ENCODE data around the gene RPS3. TPM values are rescaled to one million over a fixed set of nuclear protein-coding genes. Genes with fewer than 3 reads are reported as not detected.

The RPS3 gene
- total and polyA plus RNA-seq, 4 donors, result 1,036 to 2,813 (median 2,148) TPM

- no peak for ATAC-seq (ENCODE audit: insufficient read depth, low FRiP score)
- peaks cover 0 to 11% (median 6%) of the 10 kb centered on the region in 5 donors for H3K4me1 ChIP-seq (ENCODE audit: control insufficient read depth in 5 of 5, insufficient read depth in 5 of 5, low read length in 5 of 5)
These were observed 34.1 kb downstream of the RPS3 start for GRCh38 chr11:75433443-75433842.

GRCh38 chr11:75434051-75434450 lies 34.7 kb downstream of the RPS3 start:
- no peak for ATAC-seq (ENCODE audit: insufficient read depth, low FRiP score)
- H3K36me3 ChIP-seq (ENCODE audit: control insufficient read depth in 4 of 4, insufficient read depth in 4 of 4, low read length in 4 of 4), result no peaks in the 10 kb centered on the region
- H3K4me3 ChIP-seq, result no peak overlapping the region
- H3K9me3 ChIP-seq (ENCODE audit: control insufficient read depth in 4 of 4, insufficient read depth in 3 of 4, low read length in 3 of 4), result peaks cover 0 to 6% (median 2%) of the 10 kb centered on the region in 4 donors
- no peak for DNase-seq
- TF ChIP-seq CTCF (IDR thresholded peaks at IDR 0.05; ENCODE audit: control extremely low read depth, extremely low read depth), result no peak
- H3K27ac ChIP-seq (ENCODE audit: low read depth in 1 of 2, low read length in 1 of 2), result no peak overlapping the region
- H3K9ac ChIP-seq (ENCODE audit: insufficient read depth in 1 of 2, low read length in 2 of 2), result no peak overlapping the region
- WGBS, 2 donors, result 93 to 95% methylated on average over 4 of the region's 4 CpGs
- H3K4me1 ChIP-seq (ENCODE audit: control insufficient read depth in 5 of 5, insufficient read depth in 5 of 5, low read length in 5 of 5), result peaks cover 0 to 11% (median 6%) of the 10 kb centered on the region in 5 donors
- peaks cover 0 to 33% (median 31%) of the 10 kb centered on the region in 3 donors for H3K27me3 ChIP-seq (ENCODE audit: control insufficient read depth in 3 of 3, insufficient read depth in 3 of 3, low read length in 2 of 3)

More at GRCh38 chr11:75433443-75433842, 34.1 kb downstream of the RPS3 start:
- Histone ChIP-seq H3K9ac (ENCODE audit: insufficient read depth in 1 of 2, low read length in 2 of 2) (no peak overlapping the region), H3K9me3 (ENCODE audit: control insufficient read depth in 4 of 4, insufficient read depth in 3 of 4, low read length in 3 of 4) (peaks cover 0 to 6% (median 2%) of the 10 kb centered on the region in 4 donors), H3K27me3 (ENCODE audit: control insufficient read depth in 3 of 3, insufficient read depth in 3 of 3, low read length in 2 of 3) (peaks cover 0 to 39% (median 36%) of the 10 kb centered on the region in 3 donors), H3K4me3 (no peak overlapping the region), H3K27ac (ENCODE audit: low read depth in 1 of 2, low read length in 1 of 2) (no peak overlapping the region), H3K36me3 (ENCODE audit: control insufficient read depth in 4 of 4, insufficient read depth in 4 of 4, low read length in 4 of 4) (no peaks in the 10 kb centered on the region)
- no peak for TF ChIP-seq CTCF (IDR thresholded peaks at IDR 0.05; ENCODE audit: control extremely low read depth, extremely low read depth)
- 86 to 91% methylated on average over 6 of the region's 6 CpGs for WGBS, 2 donors
- no peak for DNase-seq

GRCh38 chr11:75434886-75435570 lies 35.7 kb downstream of the RPS3 start:
- H3K4me3 ChIP-seq, result no peak overlapping the region
- H3K27ac ChIP-seq (ENCODE audit: low read depth in 1 of 2, low read length in 1 of 2), result no peak overlapping the region
- H3K36me3 ChIP-seq (ENCODE audit: control insufficient read depth in 4 of 4, insufficient read depth in 4 of 4, low read length in 4 of 4), result no peaks in the 10 kb centered on the region
- no peak for TF ChIP-seq CTCF (IDR thresholded peaks at IDR 0.05; ENCODE audit: control extremely low read depth, extremely low read depth)
- WGBS, 2 donors, result 89 to 90% methylated on average over 12 of the region's 12 CpGs
- peaks cover 0 to 29% (median 25%) of the 10 kb centered on the region in 3 donors for H3K27me3 ChIP-seq (ENCODE audit: control insufficient read depth in 3 of 3, insufficient read depth in 3 of 3, low read length in 2 of 3)
- no peaks in the 10 kb centered on the region for H3K9me3 ChIP-seq (ENCODE audit: control insufficient read depth in 4 of 4, insufficient read depth in 3 of 4, low read length in 3 of 4)
- DNase-seq (no peak), ATAC-seq (ENCODE audit: insufficient read depth, low FRiP score) (no peak)
- no peak overlapping the region for H3K9ac ChIP-seq (ENCODE audit: insufficient read depth in 1 of 2, low read length in 2 of 2)
- peaks cover 0 to 7% (median 6%) of the 10 kb centered on the region in 5 donors for H3K4me1 ChIP-seq (ENCODE audit: control insufficient read depth in 5 of 5, insufficient read depth in 5 of 5, low read length in 5 of 5)

Data from lung (tissue), 12 donors.